IMR-90 (cell line): ENCODE data around the gene BCL2L11. TPM values are rescaled to one million over a fixed set of nuclear protein-coding genes. Genes with fewer than 3 reads are reported as not detected.

Experiments used
- ATAC-seq: fragments of 200-7000 bp; cut with Tn5 transposase; 2 replicates; pipeline ENCODE4 v1.9.1; 2020; ENCODE audit warnings: low read depth, mild to moderate bottlenecking, moderate library complexity
- BruUV-seq: library from RNA; stranded (reverse); fragments of 400-500 nt; replicated peaks from 2 replicates; lab custom pipeline; 2021; lab: Mats Ljungman, UMichigan
- CTCF ChIA-PET: fragments of 300-600 bp; formaldehyde crosslinking; extraction: SDS; loops from one replicate; lab custom pipeline; 2021; ENCODE audit warnings: antibody characterized with exemption; lab: Yijun Ruan, JAX
- POLR2A ChIA-PET: fragments of 300-600 bp; sonication (Branson Sonifier 250); formaldehyde crosslinking; loops from one replicate; lab custom pipeline; 2022; ENCODE audit warnings: antibody characterized with exemption; ENCODE audit not compliant: unreplicated experiment; lab: Charles Lee
- DNase-seq: peaks from one replicate; pipeline ENCODE4 v3.0.0; 2013
- H2AFZ ChIP-seq: replicated peaks from 2 replicates; pipeline ENCODE3; 2013; ENCODE audit warnings: low read length, mild to moderate bottlenecking; ENCODE audit not compliant: poor library complexity
- H2AK5ac ChIP-seq: 2 replicates; pipeline ENCODE4 v1.6.1; 2013; ENCODE audit warnings: low read depth, low read length, inconsistent platforms
- H2AK9ac ChIP-seq: replicated peaks from 2 replicates; pipeline ENCODE3; 2013; ENCODE audit warnings: mild to moderate bottlenecking, low read depth, low read length, moderate library complexity; ENCODE audit not compliant: poor library complexity
- H2BK120ac ChIP-seq: 2 replicates; pipeline ENCODE4 v1.6.1; 2013; ENCODE audit warnings: low read depth, low read length, inconsistent platforms
- H2BK15ac ChIP-seq: 3 replicates; pipeline ENCODE4 v1.6.1; 2013; ENCODE audit warnings: low read depth, low read length, inconsistent platforms
- H2BK20ac ChIP-seq: 2 replicates; pipeline ENCODE4 v1.6.1; 2013; ENCODE audit warnings: low read depth, mild to moderate bottlenecking, inconsistent platforms, low read length, moderate library complexity
- H2BK5ac ChIP-seq: 2 replicates; pipeline ENCODE4 v1.6.1; 2013; ENCODE audit warnings: mild to moderate bottlenecking, low read depth, low read length, inconsistent platforms; ENCODE audit not compliant: poor library complexity, severe bottlenecking
- H3K14ac ChIP-seq: replicated peaks from 2 replicates; pipeline ENCODE4 v1.6.1; 2013; ENCODE audit warnings: low read depth, low read length, inconsistent platforms
- H3K18ac ChIP-seq: 2 replicates; pipeline ENCODE4 v1.6.1; 2013; ENCODE audit warnings: low read depth, low read length, control low read depth
- H3K23ac ChIP-seq: 2 replicates; pipeline ENCODE4 v1.6.1; 2013; ENCODE audit warnings: low read depth, low read length, inconsistent platforms
- H3K27ac ChIP-seq: 2 replicates; pipeline ENCODE4 v1.5.1; 2013; ENCODE audit warnings: mild to moderate bottlenecking, control low read depth, low read length; ENCODE audit not compliant: insufficient read depth
- H3K27me3 ChIP-seq: 2 replicates; pipeline ENCODE4 v1.6.1; 2013; ENCODE audit warnings: low read length; ENCODE audit not compliant: control insufficient read depth, insufficient read depth
- H3K36me3 ChIP-seq: 2 replicates; pipeline ENCODE4 v1.6.1; 2013; ENCODE audit warnings: low read length, mixed read lengths; ENCODE audit not compliant: control insufficient read depth, insufficient read depth
- H3K4ac ChIP-seq: 2 replicates; pipeline ENCODE4 v1.6.1; 2013; ENCODE audit warnings: low read depth, low read length, inconsistent platforms
- H3K4me1 ChIP-seq: 2 replicates; pipeline ENCODE4 v1.6.1; 2013; ENCODE audit warnings: low read length, mixed read lengths; ENCODE audit not compliant: control insufficient read depth, insufficient read depth
- H3K4me2 ChIP-seq: 2 replicates; pipeline ENCODE4 v1.6.1; 2013; ENCODE audit warnings: low read depth, mild to moderate bottlenecking, control low read depth, low read length, moderate library complexity
- H3K4me3 ChIP-seq: 2 replicates; pipeline ENCODE4 v1.5.1; 2013; ENCODE audit warnings: low read depth, mild to moderate bottlenecking, control low read depth, low read length, moderate library complexity; ENCODE audit not compliant: insufficient read depth
- H3K56ac ChIP-seq: 2 replicates; pipeline ENCODE4 v1.6.1; 2013; ENCODE audit warnings: low read length, inconsistent platforms; ENCODE audit not compliant: insufficient read depth; ENCODE audit errors: extremely low read depth
- H3K79me1 ChIP-seq, 2 experiments: 2 replicates each; pipeline ENCODE4 v1.6.1; 2013; ENCODE audit warnings: low read length in 2 of 2, inconsistent platforms in 1 of 2, low read depth in 1 of 2
- H3K9ac ChIP-seq: 2 replicates; pipeline ENCODE4 v1.6.1; 2013; ENCODE audit warnings: low read depth, low read length, control low read depth
- H3K9me1 ChIP-seq: 2 replicates; pipeline ENCODE4 v1.6.1; 2013; ENCODE audit warnings: low read length, inconsistent platforms; ENCODE audit not compliant: insufficient read depth
- H3K9me3 ChIP-seq: 2 replicates; pipeline ENCODE4 v1.6.1; 2013; ENCODE audit warnings: low read length; ENCODE audit not compliant: control insufficient read depth, insufficient read depth
- H4K20me1 ChIP-seq: 2 replicates; pipeline ENCODE4 v1.6.1; 2013; ENCODE audit warnings: low read length, inconsistent platforms; ENCODE audit not compliant: insufficient read depth
- H4K5ac ChIP-seq: 2 replicates; pipeline ENCODE4 v1.6.1; 2013; ENCODE audit warnings: mild to moderate bottlenecking, low read depth, low read length, control low read depth
- H4K8ac ChIP-seq, 2 experiments: 2 replicates each; pipeline ENCODE4 v1.6.1; 2013; ENCODE audit warnings: low read depth in 2 of 2, low read length in 2 of 2, control low read depth in 1 of 2, inconsistent platforms in 1 of 2
- H4K91ac ChIP-seq: 2 replicates; pipeline ENCODE4 v1.6.1; 2013; ENCODE audit warnings: low read depth, low read length, inconsistent platforms; ENCODE audit not compliant: insufficient read depth
- BHLHE40 ChIP-seq: fragments of 150-350 bp; IDR thresholded peaks from 2 replicates; pipeline ENCODE4 v1.6.1; 2016; ENCODE audit warnings: mild to moderate bottlenecking, low read depth, low read length
- CEBPB ChIP-seq: IDR thresholded peaks from 2 replicates; pipeline ENCODE4 v1.6.1; 2012; ENCODE audit warnings: low read depth, low read length, improper control_type of control experiment
- CHD1 ChIP-seq: IDR thresholded peaks from 2 replicates; pipeline ENCODE4 v1.6.1; 2012; ENCODE audit warnings: low read depth, low read length, improper control_type of control experiment
- CTCF ChIP-seq: conservative IDR thresholded peaks from 2 replicates; pipeline ENCODE4 v1.5.1; 2012; ENCODE audit warnings: mild to moderate bottlenecking, low read depth, low read length, improper control_type of control experiment
- ELK1 ChIP-seq: fragments of 150-350 bp; IDR thresholded peaks from 2 replicates; pipeline ENCODE4 v1.6.1; 2016; ENCODE audit warnings: low read depth, mild to moderate bottlenecking, low read length, moderate library complexity, borderline replicate concordance
- FOS ChIP-seq: fragments of 150-350 bp; IDR thresholded peaks from 2 replicates; pipeline ENCODE4 v1.6.1; 2016; ENCODE audit warnings: low read depth, low read length
- MXI1 ChIP-seq: IDR thresholded peaks from 2 replicates; pipeline ENCODE4 v1.6.1; 2012; ENCODE audit warnings: low read depth, mild to moderate bottlenecking, low read length, moderate library complexity, borderline replicate concordance
- NFE2L2 ChIP-seq: fragments of 150-350 bp; IDR thresholded peaks from 2 replicates; pipeline ENCODE4 v1.6.1; 2016; ENCODE audit warnings: low read depth, mild to moderate bottlenecking, low read length
- POLR2A ChIP-seq: IDR thresholded peaks from 2 replicates; pipeline ENCODE4 v1.6.1; 2012; ENCODE audit warnings: mild to moderate bottlenecking, low read depth, low read length
- RAD21 ChIP-seq: IDR thresholded peaks from 2 replicates; pipeline ENCODE4 v1.6.1; 2012; ENCODE audit warnings: low read length, improper control_type of control experiment
- RCOR1 ChIP-seq: IDR thresholded peaks from 2 replicates; pipeline ENCODE4 v1.6.1; 2012; ENCODE audit warnings: mild to moderate bottlenecking, low read length, improper control_type of control experiment; ENCODE audit not compliant: insufficient replicate concordance
- RFX5 ChIP-seq: IDR thresholded peaks from 2 replicates; pipeline ENCODE4 v1.8.0; 2012; ENCODE audit warnings: low read depth, mild to moderate bottlenecking, low read length, moderate library complexity
- SMC3 ChIP-seq: fragments of 150-350 bp; IDR thresholded peaks from 2 replicates; pipeline ENCODE4 v1.6.1; 2016; ENCODE audit warnings: low read depth, mild to moderate bottlenecking, antibody characterized with exemption, low read length, moderate library complexity
- USF2 ChIP-seq: fragments of 150-350 bp; IDR thresholded peaks from 2 replicates; pipeline ENCODE4 v1.6.1; 2017; ENCODE audit warnings: mild to moderate bottlenecking, antibody characterized with exemption, low read length, low read depth
- WGBS, 2 experiments: methylation state at CpG; one replicate each; pipeline versions ENCODE4 v1.1.5 to v1.1.7; 2013; ENCODE audit warnings: missing lambda C conversion rate in 2 of 2; ENCODE audit not compliant: insufficient read length in 1 of 2; ENCODE audit errors: extremely low coverage in 2 of 2; 5-methylcytosine and 5-hydroxymethylcytosine counted together
- dilution Hi-C: fragments of 300-500 bp; cut with HindIII; formaldehyde crosslinking; loops from one replicate; pipeline ENCODE4 v1.14.3; 2018; ENCODE audit warnings: low sequenced_read_pairs; ENCODE audit not compliant: unreplicated experiment
- in situ Hi-C: fragments of 300-500 bp; cut with MboI; formaldehyde crosslinking; loops from 3 replicates; pipeline ENCODE4 v1.14.3; 2019; ENCODE audit warnings: low sequenced_read_pairs, inconsistent platforms, mixed read lengths
- intact Hi-C: fragments of 100-400 bp; cut with micrococcal nuclease; formaldehyde crosslinking; loops from 2 replicates; pipeline ENCODE4 v1.10.0; 2022
- polyA plus RNA-seq, 3 experiments: library from polyadenylated mRNA; depleted of rRNA; stranded (reverse); fragments of >200 nt; gene quantifications; 2 replicates each; pipeline ENCODE4 v1.2.3, GENCODE V29; 2012; ENCODE audit warnings: low replicate concordance in 1 of 3
- total RNA-seq: library from RNA; depleted of rRNA; stranded (reverse); fragments of >200 nt; gene quantifications from 2 replicates; pipeline ENCODE4 v1.2.3, GENCODE V29; 2012

Gene BCL2L11
- total and polyA plus RNA-seq, 2 of the 4 experiments (the other 2 are of a cell fraction) = 1.1 to 1.7 TPM

GRCh38 chr2:111134055-111134454 lies 13.3 kb downstream of the BCL2L11 start:
- in situ Hi-C loops (no loop called here), dilution Hi-C loops (no loop called here)

More at GRCh38 chr2:111134055-111134454, 13.3 kb downstream of the BCL2L11 start:
- no peaks in the 10 kb centered on the region; the same call in 1 of the 2 replicates for H3K4me1 ChIP-seq
- ChIA-PET POLR2A (no interaction called here), CTCF (no interaction called here)
- ATAC-seq = no peak
- H2AK5ac ChIP-seq = no peak overlapping the region
- H3K14ac ChIP-seq = no peak overlapping the region
- no peak overlapping the region for H2BK5ac ChIP-seq
- no peak overlapping the region for H3K4ac ChIP-seq
- H3K23ac ChIP-seq = no peak overlapping the region
- H3K27ac ChIP-seq = no peak overlapping the region
- no peak overlapping the region for H2BK120ac ChIP-seq
- no peaks in the 10 kb centered on the region for H3K79me1 ChIP-seq
- DNase-seq = no peak
- H4K5ac ChIP-seq = no peak overlapping the region
- no peak overlapping the region for H3K9ac ChIP-seq
- TF ChIP-seq RCOR1 (no peak), ELK1 (no peak), POLR2A (no peak), FOS (no peak), CTCF (no peak), MXI1 (no peak), RAD21 (no peak), NFE2L2 (no peak), BHLHE40 (no peak), CEBPB (no peak), SMC3 (no peak), CHD1 (no peak), USF2 (no peak), RFX5 (no peak)
- BruUV-seq = no TSS peak
- H2BK20ac ChIP-seq = no peak overlapping the region
- H2AK9ac ChIP-seq = no peak overlapping the region
- intact Hi-C loops = no loop called here
- no peak overlapping the region for H2AFZ ChIP-seq
- H3K56ac ChIP-seq = no peak overlapping the region
- no peaks in the 10 kb centered on the region for H3K9me3 ChIP-seq
- H3K4me2 ChIP-seq = no peak overlapping the region
- H3K9me1 ChIP-seq = no peaks in the 10 kb centered on the region; the same call in 1 of the 2 replicates
- no CpG with 5 or more reads among the region's 2 CpGs for WGBS, 2 experiments
- no peak overlapping the region for H4K91ac ChIP-seq
- no peak overlapping the region for H4K8ac ChIP-seq
- no peak overlapping the region for H3K18ac ChIP-seq
- peaks cover 13% of the 10 kb centered on the region; the same call in 1 of the 2 replicates for H3K36me3 ChIP-seq
- no peak overlapping the region for H2BK15ac ChIP-seq
- H3K4me3 ChIP-seq = no peak overlapping the region
- peaks cover 6% of the 10 kb centered on the region; the same call in 1 of the 2 replicates for H4K20me1 ChIP-seq
- H3K27me3 ChIP-seq = no peaks in the 10 kb centered on the region
